GM12878 (cell line): ENCODE results near the gene ZNF423. TPM values are rescaled to one million over a fixed set of nuclear protein-coding genes. Genes with fewer than 3 reads are reported as not detected.

ENCODE experiments used
- ATAC-seq: fragments of 200-7000 bp; cut with Tn5 transposase; 3 replicates; pipeline ENCODE4 v1.9.1; 2020; ENCODE audit warnings: mild to moderate bottlenecking, moderate library complexity
- BruUV-seq: library from RNA; stranded (reverse); fragments of 400-500 nt; replicated peaks from 2 replicates; lab custom pipeline; 2021; lab: Mats Ljungman, UMichigan
- CTCF ChIA-PET: fragments of 300-600 bp; sonication (Branson Sonifier 250); formaldehyde crosslinking; extraction: SDS; loops from one replicate; lab custom pipeline; 2021; ENCODE audit warnings: inconsistent platforms; lab: Yijun Ruan, JAX
- POLR2A ChIA-PET: fragments of 350-600 bp; formaldehyde crosslinking; extraction: SDS; loops from one replicate; lab custom pipeline; 2021; ENCODE audit warnings: inconsistent platforms; lab: Charles Lee
- RAD21 ChIA-PET: fragments of 300-600 bp; sonication (Branson Sonifier 250); formaldehyde crosslinking; loops from one replicate; lab custom pipeline; 2023; ENCODE audit warnings: antibody characterized with exemption; ENCODE audit not compliant: unreplicated experiment; lab: Charles Lee
- SMC1A ChIA-PET: fragments of 300-600 bp; sonication (Branson Sonifier 250); formaldehyde crosslinking; loops from one replicate; lab custom pipeline; 2023; ENCODE audit not compliant: unreplicated experiment, uncharacterized antibody; lab: Charles Lee
- DNase-seq: peaks from one replicate; pipeline ENCODE4 v3.0.0-alpha.2; 2011; ENCODE audit warnings: low read depth, low spot score
- FAIRE-seq: peaks from 3 replicates; lab custom pipeline; 2011; peaks lifted over from hg19 to GRCh38; lab: Jason Lieb, UNC
- H2AFZ ChIP-seq: 2 replicates; pipeline ENCODE4 v1.6.0; 2011; ENCODE audit warnings: low read depth, low read length, control low read depth; ENCODE audit not compliant: control insufficient read depth
- H3K27ac ChIP-seq: 2 replicates; pipeline ENCODE4 v1.5.1; 2011; ENCODE audit warnings: control low read depth; ENCODE audit not compliant: control insufficient read depth, insufficient read depth
- H3K27me3 ChIP-seq, 2 experiments: replicated peaks in 1 of 2; 2 replicates each; pipeline versions ENCODE4 v1.6.0 to v1.6.1; 2011; ENCODE audit warnings: low read length in 1 of 2; ENCODE audit not compliant: control insufficient read depth in 2 of 2, insufficient read depth in 2 of 2
- H3K36me3 ChIP-seq, 2 experiments: 2 replicates each; pipeline ENCODE4 v1.5.1; 2011; ENCODE audit warnings: low read length in 1 of 2; ENCODE audit not compliant: control insufficient read depth in 2 of 2, insufficient read depth in 2 of 2
- H3K4me1 ChIP-seq: 2 replicates; pipeline ENCODE4 v1.6.1; 2011; ENCODE audit warnings: mild to moderate bottlenecking, low read length, moderate library complexity, mixed read lengths; ENCODE audit not compliant: control insufficient read depth, insufficient read depth
- H3K4me2 ChIP-seq: 2 replicates; pipeline ENCODE4 v1.6.0; 2011; ENCODE audit warnings: control low read depth; ENCODE audit not compliant: control insufficient read depth, insufficient read depth
- H3K4me3 ChIP-seq: fragments of 200-600 bp; sonication (generic); 2 replicates; pipeline ENCODE4 v1.5.1; 2016
- H3K79me2 ChIP-seq: 2 replicates; pipeline ENCODE4 v1.6.0; 2011; ENCODE audit warnings: low read length; ENCODE audit not compliant: control insufficient read depth, insufficient read depth
- H3K9ac ChIP-seq: 2 replicates; pipeline ENCODE4 v1.8.0; 2011; ENCODE audit warnings: low read length, control low read depth, mixed read lengths; ENCODE audit not compliant: control insufficient read depth, insufficient read depth
- H3K9me3 ChIP-seq: replicated peaks from 3 replicates; pipeline ENCODE4 v1.5.1; 2011; ENCODE audit warnings: mild to moderate bottlenecking, low read length; ENCODE audit not compliant: control insufficient read depth, insufficient read depth
- H4K20me1 ChIP-seq: 2 replicates; pipeline ENCODE4 v1.6.0; 2011; ENCODE audit not compliant: control insufficient read depth, insufficient read depth
- DPF2 ChIP-seq: fragments of 450-650 bp; IDR thresholded peaks from 2 replicates; pipeline ENCODE4 v1.6.1; 2017; ENCODE audit warnings: mild to moderate bottlenecking
- EGR1 ChIP-seq, 2 experiments: IDR thresholded peaks; 1 replicate in 1 of 2; 2 replicates in 1 of 2; pipeline ENCODE4 v1.6.1; 2011 to 2012; ENCODE audit warnings: low read depth in 2 of 2, low read length in 2 of 2, borderline replicate concordance in 1 of 2, mild to moderate bottlenecking in 1 of 2, moderate library complexity in 1 of 2
- IRF3 ChIP-seq: fragments of 450-650 bp; IDR thresholded peaks from 2 replicates; pipeline ENCODE4 v1.6.1; 2014; ENCODE audit warnings: mild to moderate bottlenecking
- KAT2A ChIP-seq: conservative IDR thresholded peaks from 2 replicates; pipeline ENCODE4 v1.6.1; 2011; ENCODE audit warnings: low read depth, low read length; ENCODE audit not compliant: control insufficient read depth
- RAD21 ChIP-seq: IDR thresholded peaks from 2 replicates; pipeline ENCODE4 v1.6.1; 2011; ENCODE audit warnings: mild to moderate bottlenecking, low read depth, low read length, moderate library complexity; ENCODE audit not compliant: insufficient read depth
- STAT3 ChIP-seq: IDR thresholded peaks from 2 replicates; pipeline ENCODE4 v1.6.1; 2011; ENCODE audit warnings: low read depth, low read length, improper control_type of control experiment
- USF1 ChIP-seq: IDR thresholded peaks from 2 replicates; pipeline ENCODE4 v1.6.1; 2011; ENCODE audit warnings: borderline replicate concordance, low read depth, mild to moderate bottlenecking, moderate library complexity, mixed read lengths, low read length; ENCODE audit not compliant: insufficient read depth; ENCODE audit errors: extremely low read length
- WGBS: methylation state at CpG from one replicate; pipeline ENCODE4 v1.1.6; 2016; ENCODE audit warnings: low lambda C conversion rate; ENCODE audit not compliant: insufficient replicate concordance, insufficient coverage; ENCODE audit errors: missing lambda C conversion rate; 5-methylcytosine and 5-hydroxymethylcytosine counted together
- in situ Hi-C: fragments of 300-500 bp; cut with MboI; formaldehyde crosslinking; loops from 9 replicates; pipeline ENCODE4 v1.14.3; 2018; ENCODE audit warnings: mixed read lengths
- intact Hi-C: fragments of 100-400 bp; cut with micrococcal nuclease; formaldehyde crosslinking; loops from one replicate; pipeline ENCODE4 v1.14.2; 2022; ENCODE audit not compliant: unreplicated experiment
- polyA plus RNA-seq, 11 experiments: library from polyadenylated mRNA; depleted of rRNA in 4 of 11; unstranded in 6 of 11; stranded (reverse) in 5 of 11; fragments of >200 nt; fragmentation: Nextera tagmentation in 4 of 11; fragmentation: Illumina TruSeq in 1 of 11; extraction: Ambion mirVana in 4 of 11; extraction: Trizol in 1 of 11; gene quantifications; 1 replicate in 1 of 11; 2 replicates in 10 of 11; pipeline versions ENCODE4 v1.2.1 to v1.2.3, GENCODE V29; 2011 to 2016; ENCODE audit warnings: inconsistent platforms in 2 of 11, missing spikeins in 2 of 11, low read depth in 1 of 11
- total RNA-seq, 4 experiments: library from RNA; depleted of rRNA in 3 of 4; stranded (reverse); fragments of >200 nt in 3 of 4; fragmentation: Illumina TruSeq in 1 of 4; extraction: Trizol in 1 of 4; gene quantifications; 2 replicates each; pipeline versions ENCODE4 v1.2.1 to v1.2.3, GENCODE V29; 2013 to 2021

ZNF423 gene
- total and polyA plus RNA-seq, 10 of the 15 experiments (the other 5 are each of a cell fraction or from before 2014, with no cell fraction given) = 0.03 to 0.64 (median 0.10) TPM

GRCh38 chr16:49483251-49483650 lies 372.7 kb downstream of the ZNF423 start:
- no peaks in the 10 kb centered on the region for H3K79me2 ChIP-seq
- CTCF ChIA-PET = no interaction called here
- no peaks in the 10 kb centered on the region for H3K36me3 ChIP-seq
- H2AFZ ChIP-seq = no peak overlapping the region
- no peak overlapping the region for H3K27ac ChIP-seq
- no peak overlapping the region for H3K4me3 ChIP-seq
- no peaks in the 10 kb centered on the region for H3K4me1 ChIP-seq
- no peak for DNase-seq
- intact Hi-C loops (no loop called here), in situ Hi-C loops (no loop called here)
- H4K20me1 ChIP-seq = no peaks in the 10 kb centered on the region
- no TSS peak for BruUV-seq
- WGBS = 56% methylated on average over 9 of the region's 9 CpGs
- peaks cover 0 to 2% of the 10 kb centered on the region in 2 experiments; a peak in 1 of 4 replicates for H3K27me3 ChIP-seq
- H3K9me3 ChIP-seq = no peaks in the 10 kb centered on the region
- RAD21 ChIA-PET = no interaction called here
- SMC1A ChIA-PET = no interaction called here
- POLR2A ChIA-PET = no interaction called here
- no peak overlapping the region for H3K9ac ChIP-seq
- TF ChIP-seq EGR1 (IDR thresholded peaks at IDR 0.05; ENCODE audit: borderline replicate concordance in 1 of 2, low read depth in 2 of 2, low read length in 2 of 2) (no peak), STAT3 (no peak), DPF2 (no peak), USF1 (no peak), KAT2A (no peak), RAD21 (no peak), IRF3 (no peak)
- H3K4me2 ChIP-seq = no peak overlapping the region
- no peak for ATAC-seq
- no peak for FAIRE-seq
